Measurements from ENCODE around the gene SLC35C1. TPM values are rescaled to one million over a fixed set of nuclear protein-coding genes. Genes with fewer than 3 reads are reported as not detected.

SLC35C1 gene
- 20.6 TPM for total RNA-seq
- polyA plus RNA-seq (ENCODE audit: insufficient read depth, low read depth, low replicate concordance) = 5.7 TPM
- long read RNA-seq, donor 1, full-length matches to known transcripts = 2 of 2 reads
- long read RNA-seq, donor 1, partial matches to known transcripts = 0 of 2 reads
- long read RNA-seq, donor 1, other reads (novel, unspliced or antisense) = 0 of 2 reads
- long read RNA-seq, donor 2, full-length matches to known transcripts = 5 of 5 reads
- long read RNA-seq, donor 2, partial matches to known transcripts = 0 of 5 reads
- long read RNA-seq, donor 2, other reads (novel, unspliced or antisense) = 0 of 5 reads
- long read RNA-seq, donor 3, full-length matches to known transcripts = 4 of 10 reads
- long read RNA-seq, donor 3, partial matches to known transcripts = 6 of 10 reads
- long read RNA-seq, donor 3, other reads (novel, unspliced or antisense) = 0 of 10 reads
- long read RNA-seq, donor 4, full-length matches to known transcripts = 6 of 6 reads
- long read RNA-seq, donor 4, partial matches to known transcripts = 0 of 6 reads
- long read RNA-seq, donor 4, other reads (novel, unspliced or antisense) = 0 of 6 reads
- long read RNA-seq, donor 5 = 0 reads
- long read RNA-seq, donor 6, full-length matches to known transcripts = 3 of 3 reads
- long read RNA-seq, donor 6, partial matches to known transcripts = 0 of 3 reads
- long read RNA-seq, donor 6, other reads (novel, unspliced or antisense) = 0 of 3 reads
- long read RNA-seq, donor 7, full-length matches to known transcripts = 34 of 51 reads
- long read RNA-seq, donor 7, partial matches to known transcripts = 16 of 51 reads
- long read RNA-seq, donor 7, other reads (novel, unspliced or antisense) = 1 of 51 reads
- long read RNA-seq, donor 8, full-length matches to known transcripts = 3 of 8 reads
- long read RNA-seq, donor 8, partial matches to known transcripts = 5 of 8 reads
- long read RNA-seq, donor 8, other reads (novel, unspliced or antisense) = 0 of 8 reads
- long read RNA-seq, donor 9, full-length matches to known transcripts = 4 of 4 reads
- long read RNA-seq, donor 9, partial matches to known transcripts = 0 of 4 reads
- long read RNA-seq, donor 9, other reads (novel, unspliced or antisense) = 0 of 4 reads
- long read RNA-seq, donor 10 = 0 reads

DNA sequence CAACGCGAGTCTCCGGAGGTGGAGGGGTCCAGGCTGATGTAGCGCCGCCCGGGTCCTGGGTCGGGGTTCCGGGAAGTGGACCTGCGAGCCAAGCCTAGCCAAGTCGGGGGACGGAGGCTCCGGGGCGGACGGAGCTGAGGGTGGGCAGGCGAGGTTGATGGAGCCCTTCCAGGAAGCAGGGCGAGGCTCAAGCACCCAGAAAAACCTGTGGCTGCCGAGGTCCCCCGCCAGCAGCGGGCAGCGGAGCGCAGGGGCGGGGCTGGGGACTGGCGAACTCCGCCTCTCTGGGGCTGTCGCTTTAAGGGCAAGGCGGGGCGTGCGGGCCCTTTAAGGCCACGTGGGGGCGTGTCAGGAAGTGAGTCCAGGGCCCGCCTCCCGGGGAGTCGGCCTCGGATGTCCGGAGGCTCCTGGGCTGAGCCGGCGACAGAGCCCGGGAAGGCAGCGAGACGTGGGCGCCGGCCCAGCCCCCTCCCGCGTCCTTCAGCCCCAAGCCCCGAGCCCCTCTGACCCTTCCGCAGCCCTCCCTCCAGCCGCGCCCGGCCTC is at the start of gene SLC35C1:
Gene SLC35C1, plus strand, starts transcription at position 389 of the 544 bp plus-strand sequence. CDS start 653 bp downstream, outside the sequence.
- TF ChIP-seq, protein P1, sequence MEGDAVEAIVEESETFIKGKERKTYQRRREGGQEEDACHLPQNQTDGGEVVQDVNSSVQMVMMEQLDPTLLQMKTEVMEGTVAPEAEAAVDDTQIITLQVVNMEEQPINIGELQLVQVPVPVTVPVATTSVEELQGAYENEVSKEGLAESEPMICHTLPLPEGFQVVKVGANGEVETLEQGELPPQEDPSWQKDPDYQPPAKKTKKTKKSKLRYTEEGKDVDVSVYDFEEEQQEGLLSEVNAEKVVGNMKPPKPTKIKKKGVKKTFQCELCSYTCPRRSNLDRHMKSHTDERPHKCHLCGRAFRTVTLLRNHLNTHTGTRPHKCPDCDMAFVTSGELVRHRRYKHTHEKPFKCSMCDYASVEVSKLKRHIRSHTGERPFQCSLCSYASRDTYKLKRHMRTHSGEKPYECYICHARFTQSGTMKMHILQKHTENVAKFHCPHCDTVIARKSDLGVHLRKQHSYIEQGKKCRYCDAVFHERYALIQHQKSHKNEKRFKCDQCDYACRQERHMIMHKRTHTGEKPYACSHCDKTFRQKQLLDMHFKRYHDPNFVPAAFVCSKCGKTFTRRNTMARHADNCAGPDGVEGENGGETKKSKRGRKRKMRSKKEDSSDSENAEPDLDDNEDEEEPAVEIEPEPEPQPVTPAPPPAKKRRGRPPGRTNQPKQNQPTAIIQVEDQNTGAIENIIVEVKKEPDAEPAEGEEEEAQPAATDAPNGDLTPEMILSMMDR (IDR thresholded peaks at IDR 0.05; ENCODE audit: borderline replicate concordance, extremely low read depth, insufficient read depth) = no peak
- peaks cover 0 to 30% (median 9%) of the 10 kb centered on the region in 3 donors for H3K4me1 ChIP-seq (ENCODE audit: control insufficient read depth in 2 of 3, insufficient read depth in 2 of 3, low read depth in 1 of 3, low read length in 3 of 3)
- no peak for FAIRE-seq
- no peaks in the 10 kb centered on the region for H3K9me3 ChIP-seq (ENCODE audit: control insufficient read depth in 2 of 3, insufficient read depth in 1 of 3, low read length in 3 of 3)
- peak within 1 kb of the TSS; percentile 65 to 88 (median 72) for H3K4me3 ChIP-seq (ENCODE audit: low read length in 3 of 3)
- intact Hi-C loops (cut with DNase I) = no loop called here
- peak within 1 kb of the TSS; percentile 46 to 90 (median 49) for H3K9ac ChIP-seq (ENCODE audit: low read length in 3 of 3)
- peaks cover 0 to 5% (median 0%) of the 10 kb centered on the region in 3 donors for H3K36me3 ChIP-seq (ENCODE audit: control insufficient read depth in 2 of 3, insufficient read depth in 3 of 3, low read length in 3 of 3)
- H3K27me3 ChIP-seq (ENCODE audit: control insufficient read depth, insufficient read depth, low read length) = no peaks in the 10 kb centered on the region
- DNase-seq = peak; percentile 96 to 99 (median 97)
- peak within 1 kb of the TSS; percentile 51 to 83 for H3K27ac ChIP-seq (ENCODE audit: low read depth in 2 of 2, low read length in 2 of 2)

GRCh38 chr11:45755281-45755859 is 49.6 kb upstream of the SLC35C1 start:
- DNase-seq = no peak
- no peaks in the 10 kb centered on the region for H3K4me1 ChIP-seq (ENCODE audit: control insufficient read depth in 2 of 3, insufficient read depth in 2 of 3, low read depth in 1 of 3, low read length in 3 of 3)
- no peaks in the 10 kb centered on the region for H3K36me3 ChIP-seq (ENCODE audit: control insufficient read depth in 2 of 3, insufficient read depth in 3 of 3, low read length in 3 of 3)
- no peaks in the 10 kb centered on the region for H3K27me3 ChIP-seq (ENCODE audit: control insufficient read depth, insufficient read depth, low read length)
- intact Hi-C loops (cut with DNase I) = no loop called here
- no peak overlapping the region for H3K9ac ChIP-seq (ENCODE audit: low read length in 3 of 3)
- no peaks in the 10 kb centered on the region for H3K9me3 ChIP-seq (ENCODE audit: control insufficient read depth in 2 of 3, insufficient read depth in 1 of 3, low read length in 3 of 3)
- TF ChIP-seq, protein P1 (IDR thresholded peaks at IDR 0.05; ENCODE audit: borderline replicate concordance, extremely low read depth, insufficient read depth) = no peak
- no peak overlapping the region for H3K4me3 ChIP-seq (ENCODE audit: low read length in 3 of 3)
- no peak overlapping the region for H3K27ac ChIP-seq (ENCODE audit: low read depth in 2 of 2, low read length in 2 of 2)
- no peak for FAIRE-seq

GRCh38 chr11:45756384-45757010 is 48.5 kb upstream of the SLC35C1 start:
- DNase-seq (no peak), FAIRE-seq (no peak)
- Histone ChIP-seq H3K4me1 (ENCODE audit: control insufficient read depth in 2 of 3, insufficient read depth in 2 of 3, low read depth in 1 of 3, low read length in 3 of 3) (no peaks in the 10 kb centered on the region), H3K36me3 (ENCODE audit: control insufficient read depth in 2 of 3, insufficient read depth in 3 of 3, low read length in 3 of 3) (no peaks in the 10 kb centered on the region), H3K4me3 (ENCODE audit: low read length in 3 of 3) (no peak overlapping the region), H3K9ac (ENCODE audit: low read length in 3 of 3) (no peak overlapping the region), H3K27ac (ENCODE audit: low read depth in 2 of 2, low read length in 2 of 2) (no peak overlapping the region), H3K9me3 (ENCODE audit: control insufficient read depth in 2 of 3, insufficient read depth in 1 of 3, low read length in 3 of 3) (no peaks in the 10 kb centered on the region), H3K27me3 (ENCODE audit: control insufficient read depth, insufficient read depth, low read length) (no peaks in the 10 kb centered on the region)
- TF ChIP-seq, protein P1 (IDR thresholded peaks at IDR 0.05; ENCODE audit: borderline replicate concordance, extremely low read depth, insufficient read depth) = no peak
- intact Hi-C loops (cut with DNase I) = no loop called here
